HepG2 (cell line): ENCODE measurements around the gene USP40. TPM values are rescaled to one million over a fixed set of nuclear protein-coding genes. Genes with fewer than 3 reads are reported as not detected.
A peak's percentile ranks its signal among the peaks of the same experiment; 100 is the strongest.

Experiments
- AGO2 ChIP-seq: fragments of 200-400 bp; formaldehyde crosslinking; optimal IDR thresholded peaks from 2 replicates; pipeline ENCODE3; 2017; ENCODE audit warnings: mild to moderate bottlenecking, low read depth, low read length, moderate library complexity
- ARID5B ChIP-seq: IDR thresholded peaks from 2 replicates; pipeline ENCODE4 v1.4.0; 2020; ENCODE audit warnings: mild to moderate bottlenecking, missing genetic modification reagents
- CHD4 ChIP-seq: fragments of 200-600 bp; sonication (generic); IDR thresholded peaks from 2 replicates; pipeline ENCODE4 v1.7.0; 2017; ENCODE audit warnings: mild to moderate bottlenecking, low read length, borderline replicate concordance
- EHMT2 ChIP-seq: fragments of 200-600 bp; sonication (generic); IDR thresholded peaks from 2 replicates; pipeline ENCODE4 v1.7.0; 2017; ENCODE audit warnings: antibody characterized with exemption, low read depth, low read length, borderline replicate concordance
- GLI4 ChIP-seq: sonication (generic); formaldehyde crosslinking; IDR thresholded peaks from 2 replicates; pipeline ENCODE4 v1.5.1; 2020; ENCODE audit warnings: missing genetic modification reagents, mild to moderate bottlenecking, moderate library complexity, borderline replicate concordance
- HOXD1 ChIP-seq: sonication (generic); formaldehyde crosslinking; IDR thresholded peaks from 2 replicates; pipeline ENCODE4 v1.5.0; 2020; ENCODE audit warnings: missing genetic modification reagents
- KDM1A ChIP-seq: IDR thresholded peaks from 2 replicates; pipeline ENCODE4 v1.6.1; 2016; ENCODE audit warnings: missing compliant biosample characterization
- KLF12 ChIP-seq: sonication (generic); formaldehyde crosslinking; IDR thresholded peaks from 2 replicates; pipeline ENCODE4 v1.4.0; 2020; ENCODE audit warnings: missing genetic modification reagents, borderline replicate concordance
- MTERF4 ChIP-seq: sonication (generic); formaldehyde crosslinking; IDR thresholded peaks from 2 replicates; pipeline ENCODE4 v1.8.0; 2023; ENCODE audit warnings: mild to moderate bottlenecking, missing genetic modification reagents
- NCOA1 ChIP-seq: sonication (generic); formaldehyde crosslinking; IDR thresholded peaks from 2 replicates; pipeline ENCODE4 v1.9.0; 2021; ENCODE audit warnings: missing genetic modification reagents
- PAX8 ChIP-seq: sonication (generic); formaldehyde crosslinking; IDR thresholded peaks from 2 replicates; pipeline ENCODE4 v1.8.0; 2022; ENCODE audit warnings: mild to moderate bottlenecking, missing genetic modification reagents, borderline replicate concordance
- PREB ChIP-seq: sonication (generic); formaldehyde crosslinking; IDR thresholded peaks from 2 replicates; pipeline ENCODE4 v1.4.0; 2020; ENCODE audit warnings: missing genetic modification reagents
- RARA ChIP-seq: IDR thresholded peaks from 2 replicates; pipeline ENCODE4 v1.6.1; 2016; ENCODE audit warnings: missing genetic modification reagents, missing compliant biosample characterization
- SPEN ChIP-seq: sonication (generic); formaldehyde crosslinking; IDR thresholded peaks from 2 replicates; pipeline ENCODE4 v1.5.1; 2020; ENCODE audit warnings: low read depth, mild to moderate bottlenecking, missing genetic modification reagents
- TBP ChIP-seq: sonication (generic); formaldehyde crosslinking; IDR thresholded peaks from 2 replicates; pipeline ENCODE4 v1.5.0; 2020; ENCODE audit warnings: missing genetic modification reagents
- YEATS4 ChIP-seq: sonication (generic); formaldehyde crosslinking; IDR thresholded peaks from 2 replicates; pipeline ENCODE4 v1.4.0; 2020; ENCODE audit warnings: missing genetic modification reagents, borderline replicate concordance
- ZBTB38 ChIP-seq: sonication (generic); formaldehyde crosslinking; IDR thresholded peaks from 2 replicates; pipeline ENCODE4 v1.5.1; 2020; ENCODE audit warnings: mild to moderate bottlenecking, missing genetic modification reagents
- ZMAT3 ChIP-seq: sonication (generic); formaldehyde crosslinking; conservative IDR thresholded peaks from 2 replicates; pipeline ENCODE4 v1.7.0; 2021; ENCODE audit warnings: missing genetic modification reagents
- ZMYM2 ChIP-seq: sonication (generic); formaldehyde crosslinking; IDR thresholded peaks from 2 replicates; pipeline ENCODE4 v1.8.0; 2022; ENCODE audit warnings: mild to moderate bottlenecking, missing genetic modification reagents
- ZNF121 ChIP-seq: sonication (generic); formaldehyde crosslinking; IDR thresholded peaks from 2 replicates; pipeline ENCODE4 v1.5.0; 2020; ENCODE audit warnings: mild to moderate bottlenecking, missing genetic modification reagents
- ZNF33B ChIP-seq: sonication (generic); formaldehyde crosslinking; IDR thresholded peaks from 2 replicates; pipeline ENCODE4 v1.5.1; 2020; ENCODE audit warnings: mild to moderate bottlenecking, missing genetic modification reagents
- ZNF350 ChIP-seq: sonication (generic); formaldehyde crosslinking; IDR thresholded peaks from 2 replicates; pipeline ENCODE4 v1.4.0; 2020; ENCODE audit warnings: mild to moderate bottlenecking, low read depth, missing genetic modification reagents, borderline replicate concordance
- ZNF569 ChIP-seq: sonication (generic); formaldehyde crosslinking; IDR thresholded peaks from 2 replicates; pipeline ENCODE4 v1.5.0; 2020; ENCODE audit warnings: mild to moderate bottlenecking, missing genetic modification reagents, moderate library complexity, borderline replicate concordance
- ZNF709 ChIP-seq: sonication (generic); formaldehyde crosslinking; IDR thresholded peaks from 2 replicates; pipeline ENCODE4 v1.5.0; 2020; ENCODE audit warnings: mild to moderate bottlenecking, missing genetic modification reagents
- ZNF761 ChIP-seq: sonication (generic); formaldehyde crosslinking; conservative IDR thresholded peaks from 2 replicates; pipeline ENCODE4 v1.4.0; 2020; ENCODE audit warnings: mild to moderate bottlenecking, missing genetic modification reagents
- ZNF768 ChIP-seq: sonication (generic); formaldehyde crosslinking; IDR thresholded peaks from 2 replicates; pipeline ENCODE4 v1.4.0; 2020; ENCODE audit warnings: missing genetic modification reagents
- ZSCAN31 ChIP-seq: sonication (generic); formaldehyde crosslinking; IDR thresholded peaks from 2 replicates; pipeline ENCODE4 v1.5.0; 2020; ENCODE audit warnings: low read depth, mild to moderate bottlenecking, missing genetic modification reagents
- ZZZ3 ChIP-seq: sonication (generic); formaldehyde crosslinking; IDR thresholded peaks from 2 replicates; pipeline ENCODE4 v1.4.0; 2020; ENCODE audit warnings: missing genetic modification reagents, mild to moderate bottlenecking, borderline replicate concordance
- polyA plus RNA-seq, 8 experiments: library from polyadenylated mRNA; depleted of rRNA in 3 of 8; stranded (reverse) in 7 of 8; unstranded in 1 of 8; fragments of >200 nt; fragmentation: Illumina TruSeq in 4 of 8; extraction: Trizol in 4 of 8; gene quantifications; 2 replicates each; pipeline versions ENCODE4 v1.2.1 to v1.2.3, GENCODE V29; 2011 to 2016; ENCODE audit warnings: low read depth in 4 of 8, missing spikeins in 1 of 8, mixed read lengths in 1 of 8; ENCODE audit not compliant: insufficient read depth in 1 of 8
- total RNA-seq, 5 experiments: library from RNA; depleted of rRNA; stranded (reverse); fragments of >200 nt; fragmentation: Illumina TruSeq; extraction: Trizol; gene quantifications; 2 replicates each; pipeline ENCODE4 v1.2.3, GENCODE V29; 2016; ENCODE audit warnings: low read depth in 1 of 5

USP40 gene
- total and polyA plus RNA-seq, 2 of the 13 experiments (the other 11 are each of a cell fraction or from before 2014, with no cell fraction given) = 41.0 to 46.3 TPM

GRCh38 chr2:233473386-233473791, 93.2 kb downstream of the USP40 start (continued):
- TF ChIP-seq RARA (CRISPR knock-in tag) = no peak
- peak; percentile 55; the same call in 1 of the 2 replicates for TF ChIP-seq ZNF768 (CRISPR knock-in tag)
- TF ChIP-seq ZNF121 = no peak
- no peak for TF ChIP-seq KLF12
- no peak for TF ChIP-seq ZNF350 (CRISPR knock-in tag)
- no peak for TF ChIP-seq ZMYM2 (CRISPR knock-in tag)
- no peak for TF ChIP-seq ZBTB38 (CRISPR knock-in tag)
- no peak for TF ChIP-seq ZNF709 (CRISPR knock-in tag)
- TF ChIP-seq PAX8 (CRISPR knock-in tag) = no peak
- no peak for TF ChIP-seq ARID5B (CRISPR knock-in tag)
- no peak for TF ChIP-seq EHMT2
- TF ChIP-seq HOXD1 (CRISPR knock-in tag) = no peak
- TF ChIP-seq KDM1A (CRISPR knock-in tag) = no peak
- TF ChIP-seq ZZZ3 (CRISPR knock-in tag) = no peak
- no peak for TF ChIP-seq ZNF761 (CRISPR knock-in tag)
- peak; percentile 70 for TF ChIP-seq AGO2
- no peak for TF ChIP-seq ZNF569
- no peak for TF ChIP-seq ZSCAN31 (CRISPR knock-in tag)
- no peak for TF ChIP-seq MTERF4
- no peak for TF ChIP-seq YEATS4 (CRISPR knock-in tag)
- no peak for TF ChIP-seq PREB (CRISPR knock-in tag)
- no peak for TF ChIP-seq GLI4 (CRISPR knock-in tag)
- TF ChIP-seq TBP (CRISPR knock-in tag) = no peak
- TF ChIP-seq NCOA1 (CRISPR knock-in tag) = no peak
- TF ChIP-seq SPEN = no peak
- TF ChIP-seq ZNF33B = no peak
- no peak for TF ChIP-seq CHD4
- no peak for TF ChIP-seq ZMAT3 (CRISPR knock-in tag)
